Stomach smooth muscle (tissue), 2 donors: ENCODE results near the gene PJA2.

ENCODE experiments used
- H3K27ac ChIP-seq: one replicate; pipeline ENCODE4 v1.7.0; 2013; ENCODE audit warnings: mild to moderate bottlenecking, low read length, inconsistent platforms
- H3K27me3 ChIP-seq, 2 donors: one replicate each; pipeline ENCODE4 v1.7.0; 2013; ENCODE audit warnings: low read length in 2 of 2; ENCODE audit not compliant: insufficient read depth in 2 of 2, control insufficient read depth in 1 of 2
- H3K36me3 ChIP-seq, 2 donors: one replicate each; pipeline ENCODE4 v1.7.0; 2013; ENCODE audit warnings: low read length in 2 of 2; ENCODE audit not compliant: control insufficient read depth in 2 of 2, insufficient read depth in 2 of 2
- H3K4me1 ChIP-seq: one replicate; pipeline ENCODE4 v1.7.0; 2013; ENCODE audit warnings: low read length; ENCODE audit not compliant: control insufficient read depth, insufficient read depth
- H3K4me3 ChIP-seq, 2 donors: one replicate each; pipeline ENCODE4 v1.7.0; 2013; ENCODE audit warnings: low read length in 2 of 2
- H3K9ac ChIP-seq, 2 donors: one replicate each; pipeline ENCODE4 v1.7.0; 2013; ENCODE audit warnings: low read length in 2 of 2, mild to moderate bottlenecking in 1 of 2
- H3K9me3 ChIP-seq, 2 donors: one replicate each; pipeline ENCODE4 v1.7.0; 2013; ENCODE audit warnings: low read length in 2 of 2; ENCODE audit not compliant: control insufficient read depth in 2 of 2
- donor health status: healthy.
- donor health status: Pancreatic carcinoma.

PJA2 gene

DNA sequence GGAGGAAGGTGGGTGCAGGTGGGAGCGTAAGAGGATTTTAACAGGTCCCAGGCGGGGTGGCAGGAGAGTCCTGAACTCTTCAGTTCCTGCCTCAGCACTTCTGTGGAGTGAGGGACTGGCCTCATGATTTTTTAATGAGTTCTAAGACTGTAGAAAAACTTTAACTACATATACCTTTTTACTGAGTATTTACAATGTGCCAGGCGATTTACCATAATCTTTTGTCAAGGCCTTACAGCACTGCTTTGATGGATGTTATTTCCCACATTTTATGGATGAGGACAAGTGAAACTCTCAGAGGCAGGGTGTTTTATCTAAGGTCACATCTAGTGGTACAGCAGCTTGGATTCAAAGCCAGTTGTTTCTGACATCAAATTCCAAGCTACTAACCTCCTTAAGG, 99.5 kb downstream of the PJA2 start:
- Histone ChIP-seq H3K9ac (no peak overlapping the region), H3K4me3 (no peak overlapping the region), H3K4me1 (peaks cover 2% of the 10 kb centered on the region), H3K9me3 (no peaks in the 10 kb centered on the region), H3K27ac (no peak overlapping the region), H3K27me3 (no peaks in the 10 kb centered on the region), H3K36me3 (no peaks in the 10 kb centered on the region)

DNA sequence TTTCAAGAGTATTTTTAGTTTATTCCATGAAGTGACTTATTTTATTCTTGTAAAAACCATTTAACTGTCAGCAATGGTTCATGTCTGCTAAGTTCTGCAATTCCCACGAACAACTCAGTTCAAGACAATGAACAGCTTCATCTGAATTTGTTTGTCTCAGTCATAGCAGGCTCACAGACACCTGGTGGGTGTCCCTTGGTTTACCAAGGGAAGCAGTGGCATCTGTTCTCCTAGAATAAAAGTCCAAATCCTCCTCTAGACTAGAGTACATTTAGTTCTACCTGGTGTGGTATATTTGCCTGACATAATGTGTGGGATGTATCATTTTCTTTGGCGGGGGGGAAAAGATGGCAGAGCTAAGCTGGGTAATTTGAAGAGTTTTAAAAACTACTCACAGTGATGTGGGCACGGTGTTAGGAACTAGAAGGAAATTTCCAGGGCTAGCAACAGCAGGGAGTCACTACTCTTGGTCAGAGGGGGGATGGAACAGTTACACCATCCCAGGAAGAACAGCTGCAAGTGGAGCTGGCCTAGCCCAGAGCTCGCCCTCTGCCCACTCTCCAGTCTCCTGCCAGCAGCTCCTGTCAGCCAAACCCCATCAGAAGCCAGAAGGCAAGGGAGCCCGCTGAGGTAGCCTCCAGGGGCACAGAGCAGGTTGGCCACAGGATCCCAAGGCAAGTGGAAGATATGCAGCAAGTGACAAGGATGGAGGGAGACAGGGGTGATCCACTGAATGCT, 100.3 kb downstream of the PJA2 start:
- H3K27me3 ChIP-seq = no peaks in the 10 kb centered on the region
- no peak overlapping the region for H3K4me3 ChIP-seq
- H3K9me3 ChIP-seq = no peaks in the 10 kb centered on the region
- no peak overlapping the region for H3K27ac ChIP-seq
- H3K36me3 ChIP-seq = no peaks in the 10 kb centered on the region
- peaks cover 2% of the 10 kb centered on the region for H3K4me1 ChIP-seq
- no peak overlapping the region for H3K9ac ChIP-seq

DNA sequence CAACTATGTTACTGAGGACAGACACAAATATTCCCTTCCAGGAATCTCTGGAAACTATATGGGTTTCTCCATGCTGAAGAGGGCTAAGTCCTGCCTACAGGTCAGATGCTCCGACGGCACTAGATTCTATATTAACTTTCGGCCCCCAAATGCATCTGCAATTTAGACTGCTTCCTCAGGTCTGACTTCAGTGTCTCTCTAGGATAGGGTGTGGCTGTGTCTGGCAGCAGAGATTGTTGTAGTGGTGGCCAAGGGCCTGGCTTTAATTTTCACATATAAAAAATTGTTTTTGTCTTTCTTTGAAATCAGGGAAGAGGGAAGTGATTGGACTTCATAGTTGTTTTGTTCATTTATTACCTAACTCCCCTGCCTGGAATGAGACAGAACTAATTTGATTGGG, 101.8 kb downstream of the PJA2 start:
- no peak overlapping the region for H3K4me3 ChIP-seq
- H3K9me3 ChIP-seq = no peaks in the 10 kb centered on the region
- H3K36me3 ChIP-seq = no peaks in the 10 kb centered on the region
- no peak overlapping the region for H3K9ac ChIP-seq
- H3K27me3 ChIP-seq = no peaks in the 10 kb centered on the region
- peaks cover 2% of the 10 kb centered on the region for H3K4me1 ChIP-seq
- H3K27ac ChIP-seq = no peak overlapping the region

DNA sequence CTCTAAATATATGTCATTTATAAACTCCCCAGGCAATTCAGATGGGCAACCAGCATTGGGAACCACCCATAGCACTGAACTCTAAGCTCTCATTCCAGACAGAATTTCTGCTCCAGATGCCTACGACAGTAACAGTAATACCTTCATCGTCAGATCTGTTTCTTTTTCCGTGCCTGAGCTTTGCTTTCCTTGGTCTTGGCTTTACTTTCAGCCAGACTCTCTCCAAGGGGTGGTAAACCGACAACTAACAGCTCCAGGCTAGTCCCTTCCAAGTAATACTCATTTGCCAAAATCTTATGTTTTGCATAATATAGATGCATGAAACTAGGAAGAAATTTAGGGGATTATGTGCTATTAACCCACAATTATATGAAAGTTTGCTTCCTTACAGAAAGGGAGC, 102.3 kb downstream of the PJA2 start:
- Histone ChIP-seq H3K9me3 (no peaks in the 10 kb centered on the region), H3K9ac (no peak overlapping the region), H3K27me3 (no peaks in the 10 kb centered on the region), H3K36me3 (no peaks in the 10 kb centered on the region), H3K4me3 (no peak overlapping the region), H3K4me1 (peaks cover 2% of the 10 kb centered on the region), H3K27ac (no peak overlapping the region)

DNA sequence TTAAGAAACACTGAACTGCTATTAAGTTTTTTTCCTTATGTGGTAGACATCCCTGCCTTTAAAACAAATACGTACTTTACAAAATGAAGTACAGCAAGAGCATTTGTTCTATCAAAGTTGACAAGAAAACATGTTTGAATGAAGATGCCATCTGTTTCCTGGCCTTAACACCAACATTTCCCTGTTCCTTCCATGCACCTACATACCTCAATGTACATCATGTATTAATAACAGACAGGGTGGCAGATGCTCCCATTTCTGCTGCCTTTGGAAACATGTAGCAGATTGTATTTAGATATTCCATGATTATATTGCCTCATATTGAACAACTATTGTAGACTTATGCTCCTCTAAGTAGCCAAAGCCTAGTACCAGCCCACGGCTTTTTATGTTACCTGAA, 104.4 kb downstream of the PJA2 start:
- no peak overlapping the region for H3K9ac ChIP-seq
- no peak overlapping the region for H3K27ac ChIP-seq
- no peaks in the 10 kb centered on the region for H3K36me3 ChIP-seq
- no peak overlapping the region for H3K4me3 ChIP-seq
- H3K9me3 ChIP-seq = no peaks in the 10 kb centered on the region
- H3K4me1 ChIP-seq = peaks cover 2% of the 10 kb centered on the region
- no peaks in the 10 kb centered on the region for H3K27me3 ChIP-seq

DNA sequence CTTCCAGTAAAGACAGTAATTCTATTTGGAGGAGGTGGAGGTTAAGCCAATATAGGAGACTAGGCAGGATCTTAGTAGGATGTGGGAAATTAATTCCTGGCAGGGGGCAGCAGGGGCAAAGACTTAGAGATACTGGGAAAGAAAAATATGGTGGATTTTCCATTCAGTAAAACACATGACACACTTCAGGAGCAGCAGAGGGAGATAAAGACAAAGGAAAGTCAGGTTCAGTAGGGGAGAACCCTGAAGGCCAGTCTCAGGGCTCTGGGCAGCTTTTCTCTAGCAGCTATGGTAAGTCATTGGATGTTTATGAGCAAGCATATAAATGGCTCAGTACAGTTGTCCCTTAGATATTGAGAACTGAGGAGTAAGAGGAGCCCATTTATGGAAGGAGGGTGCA, 105.5 kb downstream of the PJA2 start:
- Histone ChIP-seq H3K27ac (no peak overlapping the region), H3K36me3 (no peaks in the 10 kb centered on the region), H3K27me3 (no peaks in the 10 kb centered on the region), H3K9ac (no peak overlapping the region), H3K9me3 (no peaks in the 10 kb centered on the region), H3K4me1 (peaks cover 2% of the 10 kb centered on the region), H3K4me3 (no peak overlapping the region)

DNA sequence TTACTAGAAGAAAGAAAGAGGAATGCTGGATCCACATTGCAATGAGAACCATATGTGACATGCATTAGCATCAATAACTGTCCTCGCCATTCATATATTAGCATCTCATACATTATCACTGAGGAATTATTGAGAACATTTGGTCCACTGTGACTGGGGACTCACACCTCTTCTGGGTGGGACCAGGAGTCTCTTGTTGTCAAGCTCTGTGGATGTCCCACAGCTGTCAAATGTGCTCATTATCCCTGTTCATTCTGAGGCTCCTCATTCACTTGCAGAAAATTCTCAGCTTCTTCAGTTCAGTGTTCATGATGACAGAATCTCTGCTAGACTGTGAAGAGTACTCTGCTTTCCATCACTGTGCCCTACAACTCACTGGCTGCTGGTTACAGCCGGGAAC, 109.4 kb downstream of the PJA2 start:
- H3K27ac ChIP-seq = no peak overlapping the region
- H3K36me3 ChIP-seq = no peaks in the 10 kb centered on the region
- no peaks in the 10 kb centered on the region for H3K9me3 ChIP-seq
- no peak overlapping the region for H3K9ac ChIP-seq
- no peaks in the 10 kb centered on the region for H3K27me3 ChIP-seq
- no peak overlapping the region for H3K4me3 ChIP-seq
- no peaks in the 10 kb centered on the region for H3K4me1 ChIP-seq

DNA sequence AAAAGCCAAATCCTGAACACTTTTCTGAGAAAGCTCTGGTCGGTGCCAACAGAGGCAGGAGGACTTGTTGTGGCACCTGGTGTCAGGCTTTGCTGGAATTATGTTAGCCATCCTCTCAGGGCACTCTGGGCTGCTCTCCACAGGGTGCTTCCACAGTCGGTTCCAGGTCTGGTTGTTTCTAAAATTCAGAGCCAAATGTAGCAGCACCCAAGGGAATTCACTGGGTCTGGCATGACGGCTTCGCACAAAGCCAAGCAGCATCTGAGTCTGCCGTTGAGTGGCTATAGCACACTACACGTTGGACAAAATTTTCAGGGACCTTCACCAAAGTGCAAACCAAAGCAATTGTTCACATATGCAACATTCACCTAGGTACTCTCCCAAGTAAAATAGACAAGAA, 110.2 kb downstream of the PJA2 start:
- Histone ChIP-seq H3K9me3 (no peaks in the 10 kb centered on the region), H3K27me3 (no peaks in the 10 kb centered on the region), H3K36me3 (no peaks in the 10 kb centered on the region)

DNA sequence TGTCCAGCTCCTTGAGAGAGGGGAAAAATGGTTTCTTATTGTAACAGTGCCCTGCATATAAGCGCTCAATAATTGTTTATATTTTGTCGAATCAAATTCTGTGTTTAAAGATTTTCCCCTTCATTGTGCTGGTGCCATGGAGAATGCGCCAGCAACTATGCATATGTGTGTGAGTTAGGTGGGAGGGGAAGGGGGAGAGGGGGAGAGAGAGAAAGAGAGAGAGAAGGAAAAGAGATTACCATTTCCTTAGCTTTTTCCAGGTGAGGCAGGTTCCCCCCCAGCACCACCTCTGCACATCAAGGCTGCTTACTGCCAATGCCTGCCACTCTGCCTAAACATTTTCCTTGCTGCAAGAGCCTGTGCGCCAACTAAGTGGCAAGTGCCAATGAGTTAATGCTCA, 111.0 kb downstream of the PJA2 start:
- Histone ChIP-seq H3K4me3 (no peak overlapping the region), H3K27me3 (no peaks in the 10 kb centered on the region), H3K4me1 (no peaks in the 10 kb centered on the region), H3K9ac (no peak overlapping the region), H3K36me3 (no peaks in the 10 kb centered on the region), H3K27ac (no peak overlapping the region), H3K9me3 (no peaks in the 10 kb centered on the region)

More for the DNA sequence above, 110.2 kb downstream of the PJA2 start:
- Histone ChIP-seq H3K9ac (no peak overlapping the region), H3K27ac (no peak overlapping the region), H3K4me1 (no peaks in the 10 kb centered on the region), H3K4me3 (no peak overlapping the region)

DNA sequence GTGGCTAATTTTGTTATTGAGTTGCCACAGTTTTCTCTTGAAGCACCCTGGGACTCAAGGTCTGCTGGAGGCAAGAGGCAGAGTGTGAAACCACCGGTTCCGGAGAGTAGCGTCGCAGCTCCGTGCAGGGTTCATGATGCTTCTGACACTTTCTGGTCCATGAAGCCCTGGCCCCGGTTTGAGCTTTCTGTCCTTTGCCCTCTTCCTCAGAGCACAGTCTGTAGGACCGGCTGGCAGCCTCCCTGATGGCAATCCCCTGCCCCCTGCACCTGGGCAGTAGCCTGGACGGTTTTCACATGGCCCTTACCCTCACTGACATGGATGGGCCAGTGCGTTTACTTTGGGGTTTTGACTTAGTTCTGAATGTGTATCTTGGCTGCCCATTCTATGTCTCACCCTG, 111.9 kb downstream of the PJA2 start:
- Histone ChIP-seq H3K27ac (no peak overlapping the region), H3K4me3 (no peak overlapping the region), H3K27me3 (no peaks in the 10 kb centered on the region), H3K36me3 (no peaks in the 10 kb centered on the region), H3K9me3 (no peaks in the 10 kb centered on the region), H3K4me1 (no peaks in the 10 kb centered on the region), H3K9ac (no peak overlapping the region)

DNA sequence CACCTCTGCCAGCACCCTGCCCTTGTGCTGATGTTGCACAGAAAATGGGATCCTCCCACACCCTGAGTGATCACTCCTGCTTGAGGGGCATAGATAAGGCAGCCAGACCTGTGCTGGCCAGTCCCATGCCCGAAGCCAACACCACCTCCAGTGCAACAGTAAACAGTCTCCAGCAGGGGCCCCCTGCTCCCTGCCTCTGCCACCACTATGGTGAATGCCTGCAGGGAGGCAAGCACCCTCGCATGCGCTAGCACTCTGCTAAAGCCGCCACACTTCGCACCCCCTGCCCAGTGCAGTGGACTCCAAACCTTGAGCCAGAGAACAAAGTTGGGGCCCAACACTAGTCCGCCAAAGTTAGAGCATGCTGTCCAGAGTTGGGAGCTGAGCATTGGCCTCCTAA, 118.7 kb downstream of the PJA2 start:
- Histone ChIP-seq H3K9ac (no peak overlapping the region), H3K36me3 (peaks cover 0 to 2% of the 10 kb centered on the region in 2 donors), H3K27ac (no peak overlapping the region)

More for the DNA sequence above, 118.7 kb downstream of the PJA2 start:
- no peak overlapping the region for H3K4me3 ChIP-seq
- no peaks in the 10 kb centered on the region for H3K27me3 ChIP-seq
- peaks cover 0 to 3% of the 10 kb centered on the region in 2 donors for H3K9me3 ChIP-seq
- no peaks in the 10 kb centered on the region for H3K4me1 ChIP-seq
